Stomach (tissue), 9 donors: Measurements from ENCODE around the gene FAM110A. TPM values are rescaled to one million over a fixed set of nuclear protein-coding genes. Genes with fewer than 3 reads are reported as not detected.
"Not testable (repeated sequence)": the region's sequence is repeated elsewhere in the genome, so short reads cannot be mapped to it uniquely, and the experiment has no call there.

ENCODE experiments used
- DNase-seq, 2 donors: peaks; one replicate each; pipeline versions ENCODE4 v3.0.0 to v3.0.0-alpha.2; 2013 to 2019
- H3K27ac ChIP-seq, 5 donors: fragments of 200-600 bp in 4 of 5; sonication (generic) in 4 of 5; one replicate each; pipeline ENCODE4 v1.5.1; 2013 to 2019; ENCODE audit warnings: mild to moderate bottlenecking in 1 of 5, moderate library complexity in 1 of 5
- H3K27me3 ChIP-seq, 3 donors: fragments of 200-600 bp; sonication (generic); one replicate each; pipeline ENCODE4 v1.5.1; 2017 to 2019; ENCODE audit warnings: mixed run types in 1 of 3
- H3K36me3 ChIP-seq, 4 donors: fragments of 200-600 bp; sonication (generic); 1 replicate in 3 of 4; 2 replicates in 1 of 4; pipeline ENCODE4 v1.5.1; 2016 to 2019
- H3K4me1 ChIP-seq, 4 donors: fragments of 200-600 bp; sonication (generic); one replicate each; pipeline ENCODE4 v1.5.1; 2016 to 2019
- H3K4me3 ChIP-seq, 4 donors: fragments of 200-600 bp; sonication (generic) in 3 of 4; one replicate each; pipeline ENCODE4 v1.5.1; 2016 to 2019; ENCODE audit warnings: mild to moderate bottlenecking in 1 of 4
- H3K9me3 ChIP-seq, 4 donors: fragments of 200-600 bp; sonication (generic); one replicate each; pipeline ENCODE4 v1.5.1; 2016 to 2019
- EP300 ChIP-seq: sonication (generic); formaldehyde crosslinking; IDR thresholded peaks from one replicate; pipeline ENCODE4 v1.6.1; 2017; ENCODE audit warnings: antibody characterized with exemption
- POLR2A ChIP-seq, 4 donors: fragments of 450-650 bp; IDR thresholded peaks; one replicate each; pipeline ENCODE4 v1.6.1; 2016; ENCODE audit warnings: antibody characterized with exemption in 4 of 4, control low read depth in 2 of 4, mild to moderate bottlenecking in 1 of 4, moderate library complexity in 1 of 4
- POLR2AphosphoS5 ChIP-seq, 3 donors: sonication (generic); formaldehyde crosslinking; IDR thresholded peaks; one replicate each; pipeline ENCODE4 v1.6.1; 2016; ENCODE audit warnings: antibody characterized with exemption in 3 of 3
- WGBS, 5 donors: extraction: QIAGEN DNeasy Blood & Tissue Kit in 3 of 5; methylation state at CpG; one replicate each; pipeline versions ENCODE4 v1.1.5 to v1.1.7; 2013 to 2018; 5-methylcytosine and 5-hydroxymethylcytosine counted together
- intact Hi-C: fragments of 100-400 bp; cut with DNase I; formaldehyde crosslinking; loops from one replicate; pipeline ENCODE4 v1.15.1; 2023; ENCODE audit warnings: low total_unique reads
- polyA plus RNA-seq, 3 donors: library from polyadenylated mRNA; stranded (reverse); fragments of 200-250 nt; gene quantifications; one replicate each; pipeline ENCODE4 v1.2.3, GENCODE V29; 2013
- total RNA-seq, 5 donors: library from RNA; depleted of rRNA; stranded (reverse); fragments of >200 nt; gene quantifications; one replicate each; pipeline versions ENCODE4 v1.1.0 to v1.2.3, GENCODE V29; 2014 to 2016
- TF ChIP-seq, protein P1 (sequence below), 7 experiments: fragments of 450-650 bp in 4 of 7; fragments of 200-600 bp in 3 of 7; sonication (generic) in 3 of 7; IDR thresholded peaks; one replicate each; pipeline ENCODE4 v1.5.1; 2016 to 2019; ENCODE audit warnings: antibody characterized with exemption in 7 of 7, control low read depth in 2 of 7, mild to moderate bottlenecking in 1 of 7
- donor health status: healthy with polysubstance abuse.
- donor health status: Bipolar disorder and iron deficiency.
- donor health status: healthy.

FAM110A gene
- total and polyA plus RNA-seq, 8 donors: 0.58 to 17.6 (median 3.8) TPM

DNA sequence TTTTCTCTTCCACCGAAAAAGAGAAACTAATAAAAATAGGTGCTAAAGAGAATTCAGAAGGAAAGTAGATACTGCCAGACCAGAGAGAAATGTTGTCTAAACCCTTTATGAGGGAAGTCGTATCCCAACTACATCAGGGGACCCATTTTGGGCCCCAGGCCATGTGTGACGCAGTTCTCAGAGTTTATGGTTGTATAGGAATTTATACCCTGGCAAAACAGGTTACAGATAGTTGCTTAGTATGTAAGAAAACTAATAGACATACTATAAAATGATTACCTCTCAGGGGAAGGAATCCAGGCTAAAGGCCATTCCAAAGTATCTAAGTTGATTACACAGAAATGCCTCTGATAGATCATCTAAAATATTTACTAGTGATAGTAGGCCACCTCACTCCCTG is 36.6 kb upstream of the FAM110A start:
- Histone ChIP-seq H3K36me3 (no peaks in the 10 kb centered on the region), H3K27ac (no peak overlapping the region), H3K27me3 (peaks cover 0 to 8% (median 0%) of the 10 kb centered on the region in 3 donors), H3K9me3 (peaks cover 0 to 11% (median 9%) of the 10 kb centered on the region in 4 donors), H3K4me3 (no peak overlapping the region), H3K4me1 (no peaks in the 10 kb centered on the region)
- no peak for DNase-seq
- no peak for TF ChIP-seq POLR2A (IDR thresholded peaks at IDR 0.05)
- TF ChIP-seq, protein P1, sequence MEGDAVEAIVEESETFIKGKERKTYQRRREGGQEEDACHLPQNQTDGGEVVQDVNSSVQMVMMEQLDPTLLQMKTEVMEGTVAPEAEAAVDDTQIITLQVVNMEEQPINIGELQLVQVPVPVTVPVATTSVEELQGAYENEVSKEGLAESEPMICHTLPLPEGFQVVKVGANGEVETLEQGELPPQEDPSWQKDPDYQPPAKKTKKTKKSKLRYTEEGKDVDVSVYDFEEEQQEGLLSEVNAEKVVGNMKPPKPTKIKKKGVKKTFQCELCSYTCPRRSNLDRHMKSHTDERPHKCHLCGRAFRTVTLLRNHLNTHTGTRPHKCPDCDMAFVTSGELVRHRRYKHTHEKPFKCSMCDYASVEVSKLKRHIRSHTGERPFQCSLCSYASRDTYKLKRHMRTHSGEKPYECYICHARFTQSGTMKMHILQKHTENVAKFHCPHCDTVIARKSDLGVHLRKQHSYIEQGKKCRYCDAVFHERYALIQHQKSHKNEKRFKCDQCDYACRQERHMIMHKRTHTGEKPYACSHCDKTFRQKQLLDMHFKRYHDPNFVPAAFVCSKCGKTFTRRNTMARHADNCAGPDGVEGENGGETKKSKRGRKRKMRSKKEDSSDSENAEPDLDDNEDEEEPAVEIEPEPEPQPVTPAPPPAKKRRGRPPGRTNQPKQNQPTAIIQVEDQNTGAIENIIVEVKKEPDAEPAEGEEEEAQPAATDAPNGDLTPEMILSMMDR (IDR thresholded peaks at IDR 0.05): no peak
- TF ChIP-seq EP300: no peak
- TF ChIP-seq POLR2AphosphoS5 (IDR thresholded peaks at IDR 0.05): no peak
- intact Hi-C loops: no loop called here
- WGBS, 5 donors: 88 to 92% (median 91%) methylated on average over 3 of the region's 3 CpGs

DNA sequence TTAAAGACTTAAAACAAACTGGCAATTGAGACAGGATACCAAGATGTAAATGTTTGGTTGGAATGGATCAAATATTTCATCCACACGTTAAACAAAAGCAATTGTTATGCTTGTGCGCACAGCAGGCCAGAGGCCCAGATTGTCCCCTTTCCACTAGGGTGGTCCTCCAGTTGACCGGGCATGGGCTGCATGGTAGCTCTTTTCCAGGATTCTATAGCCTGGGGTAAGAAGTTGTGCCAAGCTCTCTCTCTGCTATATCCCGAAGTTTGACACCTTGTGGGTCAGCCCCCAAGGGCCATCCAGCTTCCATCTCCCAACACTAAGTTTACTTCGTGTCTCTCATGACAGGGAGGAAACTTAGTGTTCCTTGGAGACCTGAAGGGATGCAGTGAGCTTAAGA is 34.8 kb upstream of the FAM110A start:
- intact Hi-C loops, DNase-seq, H3K36me3 ChIP-seq, H3K4me1 ChIP-seq, H3K27me3 ChIP-seq, H3K27ac ChIP-seq, H3K9me3 ChIP-seq, H3K4me3 ChIP-seq: not testable (repeated sequence)
- 43 to 58% (median 48%) methylated on average over 5 of the region's 5 CpGs for WGBS, 5 donors

GRCh38 chr20:800026-800425 is 33.5 kb upstream of the FAM110A start:
- H3K27me3 ChIP-seq, H3K4me1 ChIP-seq, DNase-seq, intact Hi-C loops, H3K27ac ChIP-seq, H3K4me3 ChIP-seq, H3K36me3 ChIP-seq, H3K9me3 ChIP-seq: not testable (repeated sequence)
- WGBS, 5 donors: 90 to 96% (median 92%) methylated on average over 7 of the region's 7 CpGs

- no peaks in the 10 kb centered on the region for H3K36me3 ChIP-seq
- peaks cover 0 to 16% (median 4%) of the 10 kb centered on the region in 4 donors for H3K9me3 ChIP-seq
- TF ChIP-seq EP300 (no peak), POLR2A (IDR thresholded peaks at IDR 0.05) (no peak), POLR2AphosphoS5 (IDR thresholded peaks at IDR 0.05) (no peak)
- TF ChIP-seq, protein P1 (IDR thresholded peaks at IDR 0.05): no peak
- no peak overlapping the region for H3K4me3 ChIP-seq
- DNase-seq: no peak
- no peaks in the 10 kb centered on the region for H3K4me1 ChIP-seq
- WGBS, 5 donors: 77 to 86% (median 80%) methylated on average over 3 of the region's 3 CpGs
- peaks cover 0 to 8% (median 0%) of the 10 kb centered on the region in 3 donors for H3K27me3 ChIP-seq
- intact Hi-C loops: no loop called here
- H3K27ac ChIP-seq: no peak overlapping the region
Measured at GRCh38 chr20:801678-802077, 31.8 kb upstream of the FAM110A start.

GRCh38 chr20:805713-806112 is 27.8 kb upstream of the FAM110A start:
- WGBS, 5 donors: 3 to 31% (median 18%) methylated on average over 1 of the region's 1 CpG
- H3K4me3 ChIP-seq: no peak overlapping the region
- TF ChIP-seq POLR2AphosphoS5 (IDR thresholded peaks at IDR 0.05) (no peak), POLR2A (IDR thresholded peaks at IDR 0.05) (no peak), EP300 (no peak)
- TF ChIP-seq, protein P1 (IDR thresholded peaks at IDR 0.05): no peak

GRCh38 chr20:811776-812434 is 21.6 kb upstream of the FAM110A start:
- intact Hi-C loops: loop anchor here (10.0 kb wide), 1 partner anchor 403 kb away; no protein-coding TSS in a partner anchor
- WGBS, 5 donors: 43 to 57% (median 48%) methylated on average over 13 of the region's 13 CpGs
- peaks cover 0 to 59% (median 6%) of the 10 kb centered on the region in 3 donors for H3K27me3 ChIP-seq

More at GRCh38 chr20:805713-806112, 27.8 kb upstream of the FAM110A start:
- H3K27ac ChIP-seq: no peak overlapping the region
- peaks cover 0 to 19% (median 0%) of the 10 kb centered on the region in 3 donors for H3K27me3 ChIP-seq
- intact Hi-C loops: no loop called here
- H3K4me1 ChIP-seq: no peaks in the 10 kb centered on the region
- no peaks in the 10 kb centered on the region for H3K36me3 ChIP-seq
- peaks cover 0 to 18% (median 5%) of the 10 kb centered on the region in 4 donors for H3K9me3 ChIP-seq
- DNase-seq: no peak

GRCh38 chr20:812435-812814 is 21.1 kb upstream of the FAM110A start:
- H3K9me3 ChIP-seq, DNase-seq, H3K4me1 ChIP-seq, H3K36me3 ChIP-seq, H3K4me3 ChIP-seq, H3K27ac ChIP-seq: not testable (repeated sequence)
- intact Hi-C loops: loop anchor here (10.0 kb wide), 1 partner anchor 402 kb away; no protein-coding TSS in a partner anchor
- H3K27me3 ChIP-seq: peaks cover 0 to 59% (median 6%) of the 10 kb centered on the region in 3 donors
- WGBS, 5 donors: 39 to 49% (median 44%) methylated on average over 2 of the region's 2 CpGs

More at GRCh38 chr20:811776-812434, 21.6 kb upstream of the FAM110A start:
- H3K4me1 ChIP-seq, DNase-seq, H3K9me3 ChIP-seq, H3K27ac ChIP-seq, H3K4me3 ChIP-seq, H3K36me3 ChIP-seq: not testable (repeated sequence)
